T47D (cell line): ENCODE results near the gene MMP23B.

ENCODE experiments used
- DNase-seq, 2 experiments: peaks; one replicate each; pipeline versions ENCODE4 v3.0.0 to v3.0.0-alpha.2; 2011 to 2012; ENCODE audit warnings: low read depth in 1 of 2, low spot score in 1 of 2
- JUND ChIP-seq: IDR thresholded peaks from 2 replicates; pipeline ENCODE4 v1.6.1; 2012; ENCODE audit warnings: low read depth
- in situ Hi-C: cut with HindIII; loops from 2 replicates; pipeline ENCODE4 v1.10.0; 2016; ENCODE audit warnings: low sequenced_read_pairs, low pct_unique_long_range_greater_than_20kb

MMP23B gene

DNA sequence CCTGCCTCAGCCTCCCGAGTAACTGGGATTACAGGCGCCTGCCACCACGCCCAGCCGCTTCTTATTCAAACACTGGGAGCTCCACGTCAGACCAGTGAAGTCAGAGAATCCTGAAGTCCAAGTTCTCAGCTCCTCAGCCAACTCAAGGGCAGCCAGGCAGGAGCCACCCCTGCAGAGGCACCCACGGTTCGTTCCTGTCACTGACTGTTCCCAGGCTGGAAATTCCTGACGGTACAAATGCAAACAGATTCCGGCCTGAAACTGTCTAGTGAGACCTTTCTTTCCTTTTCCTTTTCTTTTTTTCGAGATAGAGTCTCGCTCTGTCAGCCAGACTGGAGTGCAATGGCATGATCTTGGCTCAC, 48.9 kb downstream of the MMP23B start:
- in situ Hi-C loops, result no loop called here

DNA sequence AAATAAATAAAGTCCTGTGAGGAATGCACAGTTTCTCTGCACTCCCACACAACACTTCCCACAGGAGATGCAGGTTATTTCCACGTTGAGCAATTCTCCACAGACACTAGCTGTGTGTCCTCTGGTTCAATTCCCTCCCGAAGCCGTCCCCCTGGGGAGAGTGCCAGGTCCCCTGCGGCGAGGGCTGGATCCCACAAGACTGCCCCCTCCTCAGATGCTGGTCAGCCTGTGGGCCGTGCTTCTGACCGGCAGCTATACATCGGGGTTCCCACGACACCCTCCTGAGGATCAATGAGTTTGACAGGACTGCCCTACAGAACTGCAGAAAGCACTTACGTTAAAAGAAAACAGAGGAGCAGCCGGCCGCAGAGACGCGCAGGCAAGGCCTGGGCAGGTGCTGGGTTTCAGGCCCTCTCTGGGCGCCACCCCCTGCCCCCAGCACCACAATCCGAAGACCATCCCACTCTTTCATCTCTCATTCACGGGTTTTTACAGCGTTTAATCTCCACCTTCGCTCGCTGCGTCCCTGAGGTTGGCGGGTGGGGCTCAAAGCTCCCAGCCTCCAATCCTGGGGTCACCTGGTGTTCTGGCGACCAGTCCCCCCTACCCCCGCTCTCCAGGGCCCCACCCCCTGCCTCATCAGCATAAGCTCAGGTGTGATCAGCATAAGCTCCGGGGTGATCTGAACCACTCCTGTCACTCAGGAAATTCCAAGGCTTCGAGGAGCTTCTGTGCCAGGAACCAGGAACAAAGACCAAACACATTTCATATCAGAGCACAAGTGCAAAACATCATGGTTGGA, 51.3 kb downstream of the MMP23B start:
- in situ Hi-C loops, result no loop called here
- DNase-seq, result no peak
- TF ChIP-seq JUND, result no peak

More for the DNA sequence above, 48.9 kb downstream of the MMP23B start:
- peak; percentile 48 to 87 for DNase-seq
- TF ChIP-seq JUND, result no peak
